Central memory CD4-positive, alpha-beta T cell (primary cell): ENCODE results near the gene SEC24C.
"Not testable (repeated sequence)": the region's sequence is repeated elsewhere in the genome, so short reads cannot be mapped to it uniquely, and the experiment has no call there.

ENCODE experiments used
- DNase-seq: peaks from one replicate; pipeline ENCODE4 v3.0.0; 2022

The SEC24C gene

GRCh38 chr10:73772281-73773151, 28.3 kb downstream of the SEC24C start:
- peak; percentile 83 for DNase-seq

- DNase-seq: no peak
Observed at GRCh38 chr10:73773152-73773879, 29.1 kb downstream of the SEC24C start.

GRCh38 chr10:73774637-73775036, 30.5 kb downstream of the SEC24C start:
- no peak for DNase-seq

- DNase-seq: no peak
Observed at GRCh38 chr10:73779018-73779417, 34.8 kb downstream of the SEC24C start.

- no peak for DNase-seq
Observed at GRCh38 chr10:73779539-73780197, 35.5 kb downstream of the SEC24C start.

- DNase-seq: no peak
Observed at GRCh38 chr10:73780301-73780700, 36.1 kb downstream of the SEC24C start.

- DNase-seq: no peak
Observed at GRCh38 chr10:73780966-73781365, 36.8 kb downstream of the SEC24C start.

GRCh38 chr10:73781548-73781878, 37.3 kb downstream of the SEC24C start:
- no peak for DNase-seq

GRCh38 chr10:73781879-73782748, 37.9 kb downstream of the SEC24C start, which contains the start of gene CHCHD1:
CHCHD1 (plus strand) TSS chr10:73782048; CDS start chr10:73782076, 28 bp downstream.
- DNase-seq: peak; percentile 84

- no peak for DNase-seq
Observed at GRCh38 chr10:73782749-73783085, 38.5 kb downstream of the SEC24C start.

- DNase-seq: peak; percentile 89
Observed at GRCh38 chr10:73785211-73785720, 41.1 kb downstream of the SEC24C start, which contains the start of gene ZSWIM8. ZSWIM8 (plus strand) TSS chr10:73785606; CDS start chr10:73785879, 273 bp downstream.

GRCh38 chr10:73785721-73786511, 41.7 kb downstream of the SEC24C start:
- peak; percentile 55 for DNase-seq

- DNase-seq: no peak
Observed at GRCh38 chr10:73786512-73786885, 42.3 kb downstream of the SEC24C start.

- not testable (repeated sequence) for DNase-seq
Observed at GRCh38 chr10:73787031-73787800, 43.0 kb downstream of the SEC24C start.

- no peak for DNase-seq
Observed at GRCh38 chr10:73788864-73789658, 44.9 kb downstream of the SEC24C start.

GRCh38 chr10:73789659-73790055, 45.5 kb downstream of the SEC24C start:
- DNase-seq: no peak

- DNase-seq: no peak
Observed at GRCh38 chr10:73790886-73791625, 46.9 kb downstream of the SEC24C start.

- DNase-seq: no peak
Observed at GRCh38 chr10:73791871-73792400, 47.8 kb downstream of the SEC24C start.

- no peak for DNase-seq
Observed at GRCh38 chr10:73793456-73793855, 49.3 kb downstream of the SEC24C start.
